Measurements from ENCODE around the gene NDUFAF5. TPM values are rescaled to one million over a fixed set of nuclear protein-coding genes. Genes with fewer than 3 reads are reported as not detected.

Gene NDUFAF5
- total RNA-seq, 1 experiment from 2014 or later = 34.9 TPM

DNA sequence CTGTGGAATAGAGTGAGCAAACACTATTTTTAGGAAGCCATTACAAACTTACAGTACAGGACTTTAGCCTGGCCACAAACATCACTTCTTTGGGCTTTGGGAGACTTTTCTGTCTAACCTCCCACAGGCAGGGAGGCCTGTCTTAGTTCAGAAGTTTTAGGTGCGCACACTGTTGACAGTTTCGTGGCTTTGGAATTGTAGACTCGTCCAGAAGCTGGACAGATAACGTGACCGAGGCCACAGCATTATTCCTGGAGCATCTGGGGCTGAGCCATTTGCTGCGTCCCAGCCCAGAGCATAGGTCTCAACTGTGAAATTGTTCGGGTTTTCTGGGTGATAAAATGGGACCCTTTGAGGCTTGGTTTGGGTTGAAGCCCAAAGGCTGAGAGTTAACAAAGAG is 53.8 kb downstream of the NDUFAF5 start:
- peaks cover 7% of the 10 kb centered on the region for H3K4me1 Mint-ChIP-seq (ENCODE audit: low read depth, unreplicated experiment)
- Histone ChIP-seq H3K27me3 (replicated peaks; ENCODE audit: control insufficient read depth, insufficient read depth, low read length) (no peaks in the 10 kb centered on the region), H3K4me1 (no peaks in the 10 kb centered on the region; the same call in 1 of the 2 replicates), H3K9me3 (no peaks in the 10 kb centered on the region), H3K36me3 (ENCODE audit: control insufficient read depth, insufficient read depth, low read length) (no peaks in the 10 kb centered on the region), H3K4me3 (ENCODE audit: low read depth, low read length) (no peak overlapping the region)
- H3K27ac Mint-ChIP-seq (ENCODE audit: unreplicated experiment) = no peak overlapping the region
- POLR2A ChIA-PET = no interaction called here
- no peak for TF ChIP-seq CTCF (IDR thresholded peaks at IDR 0.05; ENCODE audit: insufficient read depth in 1 of 2, low read depth in 1 of 2, low read length in 1 of 2, severe bottlenecking in 1 of 2, unreplicated experiment in 1 of 2)
- no peak overlapping the region for H3K4me3 Mint-ChIP-seq (ENCODE audit: unreplicated experiment)
- DNase-seq = no peak
- no TSS peak for BruUV-seq (replicated peaks)
- peaks cover 8% of the 10 kb centered on the region for H3K27me3 Mint-ChIP-seq (ENCODE audit: insufficient read depth, unreplicated experiment)
- H3K9me3 Mint-ChIP-seq (ENCODE audit: unreplicated experiment) = no peaks in the 10 kb centered on the region
- intact Hi-C loops (cut with micrococcal nuclease; ENCODE audit: unreplicated experiment) = no loop called here
- CTCF ChIA-PET = no interaction called here
- no peaks in the 10 kb centered on the region for H3K36me3 Mint-ChIP-seq (ENCODE audit: insufficient read depth, unreplicated experiment)

GRCh38 chr20:13839421-13840092 is 54.7 kb downstream of the NDUFAF5 start:
- no TSS peak for BruUV-seq (replicated peaks)
- no peaks in the 10 kb centered on the region; the same call in 1 of the 2 replicates for H3K4me1 ChIP-seq
- H3K4me1 Mint-ChIP-seq (ENCODE audit: low read depth, unreplicated experiment) = peaks cover 7% of the 10 kb centered on the region
- no peaks in the 10 kb centered on the region for H3K36me3 Mint-ChIP-seq (ENCODE audit: insufficient read depth, unreplicated experiment)
- no peak for TF ChIP-seq CTCF (IDR thresholded peaks at IDR 0.05; ENCODE audit: insufficient read depth in 1 of 2, low read depth in 1 of 2, low read length in 1 of 2, severe bottlenecking in 1 of 2, unreplicated experiment in 1 of 2)
- DNase-seq = no peak
- intact Hi-C loops (cut with micrococcal nuclease; ENCODE audit: unreplicated experiment) = no loop called here
- POLR2A ChIA-PET = no interaction called here
- no peaks in the 10 kb centered on the region for H3K9me3 ChIP-seq
- no peak overlapping the region for H3K4me3 ChIP-seq (ENCODE audit: low read depth, low read length)
- no peaks in the 10 kb centered on the region for H3K9me3 Mint-ChIP-seq (ENCODE audit: unreplicated experiment)
- H3K27me3 ChIP-seq (replicated peaks; ENCODE audit: control insufficient read depth, insufficient read depth, low read length) = no peaks in the 10 kb centered on the region
- peaks cover 13% of the 10 kb centered on the region for H3K27me3 Mint-ChIP-seq (ENCODE audit: insufficient read depth, unreplicated experiment)
- H3K27ac Mint-ChIP-seq (ENCODE audit: unreplicated experiment) = no peak overlapping the region
- no peaks in the 10 kb centered on the region for H3K36me3 ChIP-seq (ENCODE audit: control insufficient read depth, insufficient read depth, low read length)
- CTCF ChIA-PET = no interaction called here
- no peak overlapping the region for H3K4me3 Mint-ChIP-seq (ENCODE audit: unreplicated experiment)

GRCh38 chr20:13840093-13840465 is 55.3 kb downstream of the NDUFAF5 start:
- CTCF ChIA-PET = no interaction called here
- Mint-ChIP-seq H3K27me3 (ENCODE audit: insufficient read depth, unreplicated experiment) (peaks cover 13% of the 10 kb centered on the region), H3K9me3 (ENCODE audit: unreplicated experiment) (no peaks in the 10 kb centered on the region), H3K4me3 (ENCODE audit: unreplicated experiment) (no peak overlapping the region), H3K4me1 (ENCODE audit: low read depth, unreplicated experiment) (peaks cover 7% of the 10 kb centered on the region), H3K27ac (ENCODE audit: unreplicated experiment) (no peak overlapping the region), H3K36me3 (ENCODE audit: insufficient read depth, unreplicated experiment) (no peaks in the 10 kb centered on the region)
- BruUV-seq (replicated peaks) = no TSS peak
- Histone ChIP-seq H3K27me3 (replicated peaks; ENCODE audit: control insufficient read depth, insufficient read depth, low read length) (no peaks in the 10 kb centered on the region), H3K9me3 (no peaks in the 10 kb centered on the region), H3K36me3 (ENCODE audit: control insufficient read depth, insufficient read depth, low read length) (no peaks in the 10 kb centered on the region), H3K4me3 (ENCODE audit: low read depth, low read length) (no peak overlapping the region), H3K4me1 (no peaks in the 10 kb centered on the region; the same call in 1 of the 2 replicates)
- POLR2A ChIA-PET = no interaction called here
- no peak for DNase-seq
- TF ChIP-seq CTCF (IDR thresholded peaks at IDR 0.05; ENCODE audit: insufficient read depth in 1 of 2, low read depth in 1 of 2, low read length in 1 of 2, severe bottlenecking in 1 of 2, unreplicated experiment in 1 of 2) = no peak
- intact Hi-C loops (cut with micrococcal nuclease; ENCODE audit: unreplicated experiment) = no loop called here
